ENCODE measurements around the gene SEMA3D. TPM values are rescaled to one million over a fixed set of nuclear protein-coding genes. Genes with fewer than 3 reads are reported as not detected.

The SEMA3D gene
- total RNA-seq, 3 donors from 2014 or later (not counting 1 experiment from before 2014, with no cell fraction given) = not detected

GRCh38 chr7:85102813-85103350, 84.0 kb downstream of the SEMA3D start:
- Histone ChIP-seq H3K27me3 (ENCODE audit: control insufficient read depth, insufficient read depth, low read length) (no peaks in the 10 kb centered on the region), H3K4me1 (ENCODE audit: control insufficient read depth, insufficient read depth, low read length) (no peaks in the 10 kb centered on the region), H3K9me3 (ENCODE audit: control insufficient read depth, insufficient read depth, low read length) (no peaks in the 10 kb centered on the region), H3K4me3 (ENCODE audit: low read length) (no peak overlapping the region), H3K27ac (ENCODE audit: low read length) (no peak overlapping the region), H3K36me3 (ENCODE audit: control insufficient read depth, insufficient read depth, low read length) (no peaks in the 10 kb centered on the region)
- ATAC-seq = no peak
- no peak for DNase-seq
- 82% methylated on average over 2 of the region's 2 CpGs for WGBS (ENCODE audit: insufficient coverage)
- H3K4me1 Mint-ChIP-seq = no peaks in the 10 kb centered on the region
- intact Hi-C loops (cut with micrococcal nuclease) = no loop called here
- TF ChIP-seq CTCF (IDR thresholded peaks at IDR 0.05) = no peak
- H3K36me3 Mint-ChIP-seq = no peaks in the 10 kb centered on the region
- peaks cover 13 to 16% of the 10 kb centered on the region in 2 donors for H3K9me3 Mint-ChIP-seq
- no peaks in the 10 kb centered on the region for H3K27me3 Mint-ChIP-seq (ENCODE audit: low read depth in 2 of 2)
- H3K27ac Mint-ChIP-seq = no peak overlapping the region
- H3K4me3 Mint-ChIP-seq = no peak overlapping the region

- H3K4me3 Mint-ChIP-seq = no peak overlapping the region
- ATAC-seq = no peak
- Histone ChIP-seq H3K4me3 (ENCODE audit: low read length) (no peak overlapping the region), H3K36me3 (ENCODE audit: control insufficient read depth, insufficient read depth, low read length) (no peaks in the 10 kb centered on the region), H3K4me1 (ENCODE audit: control insufficient read depth, insufficient read depth, low read length) (no peaks in the 10 kb centered on the region), H3K9me3 (ENCODE audit: control insufficient read depth, insufficient read depth, low read length) (no peaks in the 10 kb centered on the region), H3K27me3 (ENCODE audit: control insufficient read depth, insufficient read depth, low read length) (no peaks in the 10 kb centered on the region), H3K27ac (ENCODE audit: low read length) (no peak overlapping the region)
- intact Hi-C loops (cut with micrococcal nuclease) = no loop called here
- peaks cover 13 to 14% of the 10 kb centered on the region in 2 donors for H3K9me3 Mint-ChIP-seq
- no peaks in the 10 kb centered on the region for H3K36me3 Mint-ChIP-seq
- DNase-seq = no peak
- 62% methylated on average over 2 of the region's 2 CpGs for WGBS (ENCODE audit: insufficient coverage)
- H3K4me1 Mint-ChIP-seq = no peaks in the 10 kb centered on the region
- H3K27ac Mint-ChIP-seq = no peak overlapping the region
- no peaks in the 10 kb centered on the region for H3K27me3 Mint-ChIP-seq (ENCODE audit: low read depth in 2 of 2)
- no peak for TF ChIP-seq CTCF (IDR thresholded peaks at IDR 0.05)
Observed at GRCh38 chr7:85101347-85101746, 85.5 kb downstream of the SEMA3D start.

GRCh38 chr7:85097844-85098243, 89.0 kb downstream of the SEMA3D start:
- Mint-ChIP-seq H3K4me3 (no peak overlapping the region), H3K36me3 (no peaks in the 10 kb centered on the region), H3K27ac (no peak overlapping the region), H3K27me3 (ENCODE audit: low read depth in 2 of 2) (no peaks in the 10 kb centered on the region), H3K9me3 (peaks cover 11 to 12% of the 10 kb centered on the region in 2 donors), H3K4me1 (no peaks in the 10 kb centered on the region)
- no CpG with 5 or more reads among the region's 1 CpG for WGBS (ENCODE audit: insufficient coverage)
- H3K4me1 ChIP-seq (ENCODE audit: control insufficient read depth, insufficient read depth, low read length) = no peaks in the 10 kb centered on the region
- H3K27ac ChIP-seq (ENCODE audit: low read length) = no peak overlapping the region
- H3K9me3 ChIP-seq (ENCODE audit: control insufficient read depth, insufficient read depth, low read length) = no peaks in the 10 kb centered on the region
- no peak for TF ChIP-seq CTCF (IDR thresholded peaks at IDR 0.05)
- intact Hi-C loops (cut with micrococcal nuclease) = no loop called here
- H3K27me3 ChIP-seq (ENCODE audit: control insufficient read depth, insufficient read depth, low read length) = no peaks in the 10 kb centered on the region
- no peak overlapping the region for H3K4me3 ChIP-seq (ENCODE audit: low read length)
- no peaks in the 10 kb centered on the region for H3K36me3 ChIP-seq (ENCODE audit: control insufficient read depth, insufficient read depth, low read length)
- no peak for DNase-seq
- ATAC-seq = no peak

GRCh38 chr7:85095806-85096205, 91.0 kb downstream of the SEMA3D start:
- no peaks in the 10 kb centered on the region for H3K27me3 Mint-ChIP-seq (ENCODE audit: low read depth in 2 of 2)
- no peak overlapping the region for H3K27ac Mint-ChIP-seq
- no peaks in the 10 kb centered on the region for H3K27me3 ChIP-seq (ENCODE audit: control insufficient read depth, insufficient read depth, low read length)
- no peak overlapping the region for H3K4me3 ChIP-seq (ENCODE audit: low read length)
- no CpG with 5 or more reads among the region's 2 CpGs for WGBS (ENCODE audit: insufficient coverage)
- TF ChIP-seq CTCF (IDR thresholded peaks at IDR 0.05) = no peak
- H3K27ac ChIP-seq (ENCODE audit: low read length) = no peak overlapping the region
- H3K36me3 ChIP-seq (ENCODE audit: control insufficient read depth, insufficient read depth, low read length) = no peaks in the 10 kb centered on the region
- DNase-seq (no peak), ATAC-seq (no peak)
- no peak overlapping the region for H3K4me3 Mint-ChIP-seq
- H3K9me3 ChIP-seq (ENCODE audit: control insufficient read depth, insufficient read depth, low read length) = no peaks in the 10 kb centered on the region
- no peaks in the 10 kb centered on the region for H3K4me1 ChIP-seq (ENCODE audit: control insufficient read depth, insufficient read depth, low read length)
- no peaks in the 10 kb centered on the region for H3K4me1 Mint-ChIP-seq
- intact Hi-C loops (cut with micrococcal nuclease) = no loop called here
- peaks cover 9 to 14% of the 10 kb centered on the region in 2 donors for H3K9me3 Mint-ChIP-seq
- H3K36me3 Mint-ChIP-seq = no peaks in the 10 kb centered on the region

All from natural killer cell (primary cell).